Activated naive CD8-positive, alpha-beta T cell treated with anti-CD3 and anti-CD28 coated beads for 36 hours (primary cell): Measurements from ENCODE around the gene NWD2. TPM values are rescaled to one million over a fixed set of nuclear protein-coding genes. Genes with fewer than 3 reads are reported as not detected.
"Not testable (repeated sequence)": the region's sequence is repeated elsewhere in the genome, so short reads cannot be mapped to it uniquely, and the experiment has no call there.

ENCODE experiments used
- DNase-seq: peaks from one replicate; pipeline ENCODE4 v3.0.0; 2021
- H3K27ac Mint-ChIP-seq: one replicate; pipeline ENCODE4 v1.8.0; 2022; ENCODE audit warnings: mild to moderate bottlenecking, moderate library complexity, mixed read lengths
- H3K27me3 Mint-ChIP-seq: one replicate; pipeline ENCODE4 v1.8.0; 2022; ENCODE audit warnings: mild to moderate bottlenecking, mixed read lengths
- H3K36me3 Mint-ChIP-seq: one replicate; pipeline ENCODE4 v1.8.0; 2021; ENCODE audit warnings: mild to moderate bottlenecking, mixed read lengths
- H3K4me1 Mint-ChIP-seq: one replicate; pipeline ENCODE4 v1.8.0; 2021; ENCODE audit warnings: mixed read lengths
- H3K4me3 Mint-ChIP-seq: one replicate; pipeline ENCODE4 v1.8.0; 2022; ENCODE audit warnings: mild to moderate bottlenecking, moderate library complexity, mixed read lengths
- H3K9me3 Mint-ChIP-seq: one replicate; pipeline ENCODE4 v1.8.0; 2022; ENCODE audit warnings: mixed read lengths
- total RNA-seq, 2 experiments: library from RNA; stranded (reverse); gene quantifications; one replicate each; pipeline ENCODE4 v1.2.3, GENCODE V29; 2021

NWD2 gene
- not detected for total RNA-seq

GRCh38 chr4:37244583-37245390, at the start of gene NWD2:
Gene NWD2, plus strand, starts transcription at chr4:37244743. Its CDS starts 325 bp downstream, at chr4:37245068.
- peaks cover 68% of the 10 kb centered on the region for H3K27me3 Mint-ChIP-seq
- no peak within 1 kb of the TSS for H3K4me3 Mint-ChIP-seq
- peaks cover 3% of the 10 kb centered on the region for H3K4me1 Mint-ChIP-seq
- no peak within 1 kb of the TSS for H3K27ac Mint-ChIP-seq
- H3K36me3 Mint-ChIP-seq = no peaks in the 10 kb centered on the region
- peak; percentile 3 for DNase-seq
- H3K9me3 Mint-ChIP-seq = no peaks in the 10 kb centered on the region

- no peak overlapping the region for H3K4me3 Mint-ChIP-seq
- no peaks in the 10 kb centered on the region for H3K4me1 Mint-ChIP-seq
- H3K27ac Mint-ChIP-seq = no peak overlapping the region
- H3K36me3 Mint-ChIP-seq = no peaks in the 10 kb centered on the region
- DNase-seq = no peak
- peaks cover 5% of the 10 kb centered on the region for H3K27me3 Mint-ChIP-seq
- no peaks in the 10 kb centered on the region for H3K9me3 Mint-ChIP-seq
Observed at GRCh38 chr4:37197899-37198298, 46.6 kb upstream of the NWD2 start.

- DNase-seq, H3K9me3 Mint-ChIP-seq, H3K36me3 Mint-ChIP-seq, H3K27me3 Mint-ChIP-seq, H3K4me3 Mint-ChIP-seq, H3K4me1 Mint-ChIP-seq, H3K27ac Mint-ChIP-seq: not testable (repeated sequence)
Observed at GRCh38 chr4:37204740-37205139, 39.8 kb upstream of the NWD2 start.

- Mint-ChIP-seq H3K27me3 (no peaks in the 10 kb centered on the region), H3K27ac (no peak overlapping the region), H3K4me3 (no peak overlapping the region), H3K4me1 (no peaks in the 10 kb centered on the region), H3K9me3 (no peaks in the 10 kb centered on the region), H3K36me3 (no peaks in the 10 kb centered on the region)
- no peak for DNase-seq
Observed at GRCh38 chr4:37216209-37216608, 28.3 kb upstream of the NWD2 start.

GRCh38 chr4:37219242-37219641, 25.3 kb upstream of the NWD2 start:
- Mint-ChIP-seq H3K36me3 (no peaks in the 10 kb centered on the region), H3K27ac (no peak overlapping the region)

GRCh38 chr4:37219990-37220389, 24.6 kb upstream of the NWD2 start:
- no peaks in the 10 kb centered on the region for H3K36me3 Mint-ChIP-seq
- no peak overlapping the region for H3K27ac Mint-ChIP-seq
- H3K4me1 Mint-ChIP-seq = no peaks in the 10 kb centered on the region
- H3K4me3 Mint-ChIP-seq = no peak overlapping the region
- no peaks in the 10 kb centered on the region for H3K27me3 Mint-ChIP-seq
- DNase-seq = no peak
- no peaks in the 10 kb centered on the region for H3K9me3 Mint-ChIP-seq

More at GRCh38 chr4:37219242-37219641, 25.3 kb upstream of the NWD2 start:
- Mint-ChIP-seq H3K4me3 (no peak overlapping the region), H3K9me3 (no peaks in the 10 kb centered on the region), H3K27me3 (no peaks in the 10 kb centered on the region), H3K4me1 (no peaks in the 10 kb centered on the region)
- DNase-seq = no peak

GRCh38 chr4:37220685-37221084, 23.9 kb upstream of the NWD2 start:
- Mint-ChIP-seq H3K4me3 (no peak overlapping the region), H3K27me3 (no peaks in the 10 kb centered on the region)
- no peak for DNase-seq

GRCh38 chr4:37223732-37224131, 20.8 kb upstream of the NWD2 start:
- Mint-ChIP-seq H3K4me1 (no peaks in the 10 kb centered on the region), H3K9me3 (no peaks in the 10 kb centered on the region), H3K27me3 (peaks cover 4% of the 10 kb centered on the region), H3K27ac (no peak overlapping the region), H3K4me3 (no peak overlapping the region), H3K36me3 (no peaks in the 10 kb centered on the region)
- no peak for DNase-seq

More at GRCh38 chr4:37220685-37221084, 23.9 kb upstream of the NWD2 start:
- Mint-ChIP-seq H3K27ac (no peak overlapping the region), H3K9me3 (no peaks in the 10 kb centered on the region), H3K4me1 (no peaks in the 10 kb centered on the region), H3K36me3 (no peaks in the 10 kb centered on the region)

- H3K27me3 Mint-ChIP-seq = peaks cover 4% of the 10 kb centered on the region
- no peaks in the 10 kb centered on the region for H3K9me3 Mint-ChIP-seq
- DNase-seq = no peak
- H3K27ac Mint-ChIP-seq = no peak overlapping the region
- H3K4me1 Mint-ChIP-seq = no peaks in the 10 kb centered on the region
- H3K4me3 Mint-ChIP-seq = no peak overlapping the region
- no peaks in the 10 kb centered on the region for H3K36me3 Mint-ChIP-seq
Observed at GRCh38 chr4:37224854-37225253, 19.7 kb upstream of the NWD2 start.

GRCh38 chr4:37225778-37226177, 18.8 kb upstream of the NWD2 start:
- no peaks in the 10 kb centered on the region for H3K4me1 Mint-ChIP-seq
- peaks cover 7% of the 10 kb centered on the region for H3K27me3 Mint-ChIP-seq
- no peak overlapping the region for H3K4me3 Mint-ChIP-seq
- H3K27ac Mint-ChIP-seq = no peak overlapping the region
- H3K9me3 Mint-ChIP-seq = no peaks in the 10 kb centered on the region
- no peaks in the 10 kb centered on the region for H3K36me3 Mint-ChIP-seq
- DNase-seq = no peak

- Mint-ChIP-seq H3K4me1 (no peaks in the 10 kb centered on the region), H3K9me3 (no peaks in the 10 kb centered on the region), H3K36me3 (no peaks in the 10 kb centered on the region), H3K27ac (no peak overlapping the region), H3K4me3 (no peak overlapping the region), H3K27me3 (peaks cover 13% of the 10 kb centered on the region)
- no peak for DNase-seq
Observed at GRCh38 chr4:37232315-37232714, 12.2 kb upstream of the NWD2 start.

GRCh38 chr4:37236165-37236564, 8.4 kb upstream of the NWD2 start:
- H3K36me3 Mint-ChIP-seq = no peaks in the 10 kb centered on the region
- no peak for DNase-seq
- no peaks in the 10 kb centered on the region for H3K4me1 Mint-ChIP-seq
- no peak overlapping the region for H3K27ac Mint-ChIP-seq
- H3K4me3 Mint-ChIP-seq = no peak overlapping the region
- H3K9me3 Mint-ChIP-seq = no peaks in the 10 kb centered on the region
- peaks cover 24% of the 10 kb centered on the region for H3K27me3 Mint-ChIP-seq

GRCh38 chr4:37241647-37242046, 2.9 kb upstream of the NWD2 start:
- H3K4me1 Mint-ChIP-seq = peaks cover 3% of the 10 kb centered on the region
- no peaks in the 10 kb centered on the region for H3K36me3 Mint-ChIP-seq
- H3K9me3 Mint-ChIP-seq = no peaks in the 10 kb centered on the region
- H3K27ac Mint-ChIP-seq = no peak overlapping the region
- no peak for DNase-seq
- H3K4me3 Mint-ChIP-seq = no peak overlapping the region
- peaks cover 57% of the 10 kb centered on the region for H3K27me3 Mint-ChIP-seq

- Mint-ChIP-seq H3K27me3 (peaks cover 71% of the 10 kb centered on the region), H3K36me3 (no peaks in the 10 kb centered on the region), H3K4me3 (no peak overlapping the region), H3K9me3 (no peaks in the 10 kb centered on the region), H3K4me1 (peaks cover 3% of the 10 kb centered on the region), H3K27ac (no peak overlapping the region)
- DNase-seq = no peak
Observed at GRCh38 chr4:37243051-37243450, 1.5 kb upstream of the NWD2 start.

- Mint-ChIP-seq H3K4me1 (peaks cover 3% of the 10 kb centered on the region), H3K9me3 (no peaks in the 10 kb centered on the region), H3K27ac (no peak overlapping the region), H3K4me3 (no peak overlapping the region), H3K27me3 (peaks cover 72% of the 10 kb centered on the region), H3K36me3 (no peaks in the 10 kb centered on the region)
- no peak for DNase-seq
Observed at GRCh38 chr4:37243722-37244582, 591 bp upstream of the NWD2 start.
